K562 (cell line): ENCODE measurements around the gene LRRC39. TPM values are rescaled to one million over a fixed set of nuclear protein-coding genes. Genes with fewer than 3 reads are reported as not detected.

Experiments
- CBX2 ChIP-seq: fragments of 200-600 bp; sonication (generic); IDR thresholded peaks from one replicate; pipeline ENCODE4 v1.6.1; 2012; ENCODE audit warnings: mild to moderate bottlenecking, low read length, inconsistent platforms; ENCODE audit not compliant: insufficient read depth, poor library complexity, severe bottlenecking
- CHD2 ChIP-seq: IDR thresholded peaks from 2 replicates; pipeline ENCODE4 v1.6.1; 2011; ENCODE audit warnings: low read depth, low read length
- E2F1 ChIP-seq: sonication (generic); formaldehyde crosslinking; IDR thresholded peaks from 2 replicates; pipeline ENCODE4 v1.8.1; 2023; ENCODE audit warnings: mild to moderate bottlenecking, missing genetic modification reagents, moderate library complexity
- FIP1L1 ChIP-seq: fragments of 200-400 bp; formaldehyde crosslinking; IDR thresholded peaks from 2 replicates; pipeline ENCODE4 v1.6.1; 2018; ENCODE audit warnings: mild to moderate bottlenecking, low read depth, low read length; ENCODE audit not compliant: poor library complexity, severe bottlenecking
- KLF6 ChIP-seq: fragments of 250-450 bp; sonication (Bioruptor Pico); IDR thresholded peaks from 2 replicates; pipeline ENCODE4 v1.4.0; 2020; ENCODE audit warnings: mild to moderate bottlenecking, moderate library complexity, borderline replicate concordance
- MAZ ChIP-seq, 2 experiments: fragments of 450-650 bp in 1 of 2; sonication (generic) in 1 of 2; formaldehyde crosslinking; IDR thresholded peaks in 1 of 2; conservative IDR thresholded peaks in 1 of 2; 2 replicates each; pipeline versions ENCODE4 v1.4.0 to v1.5.0; 2020; ENCODE audit warnings: mild to moderate bottlenecking in 1 of 2, missing genetic modification reagents in 1 of 2
- NCOR1 ChIP-seq: fragments of 450-650 bp; IDR thresholded peaks from 2 replicates; pipeline ENCODE4 v1.6.1; 2016; ENCODE audit warnings: mild to moderate bottlenecking, moderate library complexity
- POLR3G ChIP-seq: IDR thresholded peaks from 2 replicates; pipeline ENCODE4 v1.6.1; 2011; ENCODE audit not compliant: insufficient read length, insufficient replicate concordance; ENCODE audit errors: extremely low read depth
- PPARD ChIP-seq: fragments of 250-450 bp; sonication (Bioruptor Pico); IDR thresholded peaks from 2 replicates; pipeline ENCODE4 v1.8.0; 2022; ENCODE audit warnings: inconsistent platforms, mild to moderate bottlenecking, moderate library complexity
- SOX6 ChIP-seq: fragments of 450-650 bp; IDR thresholded peaks from 2 replicates; pipeline ENCODE4 v1.6.1; 2014; ENCODE audit warnings: mild to moderate bottlenecking
- TBP ChIP-seq: optimal IDR thresholded peaks from 2 replicates; pipeline ENCODE3; 2011; ENCODE audit warnings: low read depth, low read length, improper control_type of control experiment
- TCFL5 ChIP-seq: fragments of 250-450 bp; sonication (Bioruptor Pico); conservative IDR thresholded peaks from 2 replicates; pipeline ENCODE4 v1.6.1; 2021; ENCODE audit warnings: mild to moderate bottlenecking, moderate library complexity, matching md5 sums
- TEAD1 ChIP-seq, 2 experiments: fragments of 450-650 bp in 1 of 2; sonication (generic) in 1 of 2; formaldehyde crosslinking; IDR thresholded peaks; 2 replicates each; pipeline versions ENCODE4 v1.4.0 to v1.8.0; 2020 to 2022; ENCODE audit warnings: mild to moderate bottlenecking in 2 of 2, missing genetic modification reagents in 1 of 2
- ZBTB40 ChIP-seq, 2 experiments: fragments of 450-650 bp in 1 of 2; sonication (generic) in 1 of 2; formaldehyde crosslinking in 1 of 2; IDR thresholded peaks; 2 replicates each; pipeline versions ENCODE4 v1.7.1 to v1.9.0; 2016 to 2022; ENCODE audit warnings: inconsistent platforms in 1 of 2, mild to moderate bottlenecking in 1 of 2, missing genetic modification reagents in 1 of 2
- ZNF24 ChIP-seq: fragments of 450-650 bp; IDR thresholded peaks from 2 replicates; pipeline ENCODE4 v1.6.1; 2016
- ZNF449 ChIP-seq: fragments of 250-450 bp; sonication (Bioruptor Pico); IDR thresholded peaks from 2 replicates; pipeline ENCODE4 v1.8.0; 2022; ENCODE audit warnings: moderate library complexity, mild to moderate bottlenecking, inconsistent platforms
- ZNF717 ChIP-seq: fragments of 250-450 bp; sonication (Bioruptor Pico); IDR thresholded peaks from 2 replicates; pipeline ENCODE4 v1.5.0; 2021
- polyA plus RNA-seq, 8 experiments: library from polyadenylated mRNA; depleted of rRNA in 4 of 8; stranded (reverse) in 5 of 8; unstranded in 3 of 8; fragments of >200 nt; fragmentation: Nextera tagmentation in 2 of 8; fragmentation: Illumina TruSeq in 1 of 8; extraction: Ambion mirVana in 2 of 8; extraction: Trizol in 1 of 8; gene quantifications; 2 replicates each; pipeline versions ENCODE4 v1.2.1 to v1.2.3, GENCODE V29; 2011 to 2014; ENCODE audit warnings: inconsistent platforms in 1 of 8, missing spikeins in 1 of 8
- total RNA-seq, 7 experiments: library from RNA; depleted of rRNA in 6 of 7; stranded (reverse); fragments of >200 nt in 6 of 7; fragmentation: Illumina TruSeq in 2 of 7; extraction: Trizol in 2 of 7; gene quantifications; 2 replicates each; pipeline versions ENCODE4 v1.2.1 to v1.2.3, GENCODE V29; 2011 to 2021; ENCODE audit warnings: low replicate concordance in 1 of 7

LRRC39 gene
- total and polyA plus RNA-seq, 9 of the 15 experiments (the other 6 are each of a cell fraction or from before 2014, with no cell fraction given) = 1.00 to 3.1 (median 1.3) TPM

- no peak for TF ChIP-seq KLF6 (CRISPR knock-in tag)
- peak; percentile 48; the same call in 1 of the 2 replicates for TF ChIP-seq ZNF24
- no peak for TF ChIP-seq CHD2
- TF ChIP-seq ZBTB40 (IDR thresholded peaks at IDR 0.05) = no peak
- no peak for TF ChIP-seq ZBTB40 (CRISPR knock-in tag; IDR thresholded peaks at IDR 0.05)
- peak; percentile 15 for TF ChIP-seq NCOR1
- TF ChIP-seq CBX2 = no peak
- no peak for TF ChIP-seq TBP
- TF ChIP-seq FIP1L1 = no peak
- no peak for TF ChIP-seq POLR3G
- TF ChIP-seq PPARD = no peak
- TF ChIP-seq MAZ (CRISPR knock-in tag; conservative IDR thresholded peaks at IDR 0.05 in 1 of 2, IDR thresholded peaks at IDR 0.05 in 1 of 2) = no peak
- TF ChIP-seq TEAD1 (CRISPR knock-in tag; IDR thresholded peaks at IDR 0.05) = no peak
- TF ChIP-seq ZNF449 (CRISPR knock-in tag) = no peak
- no peak for TF ChIP-seq ZNF717 (CRISPR knock-in tag)
- TF ChIP-seq E2F1 = no peak
- 0 out of 2 replicates have a peak, but pooled peaks have one; percentile 14 for TF ChIP-seq SOX6
- no peak for TF ChIP-seq TCFL5 (CRISPR knock-in tag)
These were observed 77.9 kb downstream of the LRRC39 start (continued) for GRCh38 chr1:100100202-100100601.
